ENCODE results near the gene CALML6.
"Not testable (repeated sequence)": the region's sequence is repeated elsewhere in the genome, so short reads cannot be mapped to it uniquely, and the experiment has no call there.

The CALML6 gene

GRCh38 chr1:1881727-1882126, 33.3 kb upstream of the CALML6 start:
- Histone ChIP-seq H3K4me1 (ENCODE audit: control insufficient read depth, insufficient read depth, low read length) (peaks cover 23% of the 10 kb centered on the region), H3K9ac (ENCODE audit: low read depth, low read length) (no peak overlapping the region), H3K9me3 (replicated peaks; ENCODE audit: low read length) (no peaks in the 10 kb centered on the region), H3K36me3 (ENCODE audit: insufficient read depth, low read length) (peaks cover 13% of the 10 kb centered on the region), H3K27me3 (ENCODE audit: control insufficient read depth, insufficient read depth, low read length) (no peaks in the 10 kb centered on the region), H3K4me2 (ENCODE audit: low read length) (no peak overlapping the region), H3K4me3 (ENCODE audit: low read length) (no peak overlapping the region)

- H3K4me1 ChIP-seq (ENCODE audit: control insufficient read depth, insufficient read depth, low read length), result peaks cover 35% of the 10 kb centered on the region
- no peak overlapping the region for H3K9ac ChIP-seq (ENCODE audit: low read depth, low read length)
- peaks cover 9% of the 10 kb centered on the region for H3K36me3 ChIP-seq (ENCODE audit: insufficient read depth, low read length)
- H3K9me3 ChIP-seq (replicated peaks; ENCODE audit: low read length), result no peaks in the 10 kb centered on the region
- no peaks in the 10 kb centered on the region for H3K27me3 ChIP-seq (ENCODE audit: control insufficient read depth, insufficient read depth, low read length)
- H3K4me2 ChIP-seq (ENCODE audit: low read length), result no peak overlapping the region
- no peak overlapping the region for H3K4me3 ChIP-seq (ENCODE audit: low read length)
These were observed 31.8 kb upstream of the CALML6 start for GRCh38 chr1:1883092-1883873.

GRCh38 chr1:1883890-1884289, 31.2 kb upstream of the CALML6 start:
- not testable (repeated sequence) for H3K4me2 ChIP-seq (ENCODE audit: low read length); H3K27me3 ChIP-seq (ENCODE audit: control insufficient read depth, insufficient read depth, low read length); H3K9me3 ChIP-seq (replicated peaks; ENCODE audit: low read length); H3K36me3 ChIP-seq (ENCODE audit: insufficient read depth, low read length); H3K4me3 ChIP-seq (ENCODE audit: low read length); H3K9ac ChIP-seq (ENCODE audit: low read depth, low read length)
- H3K4me1 ChIP-seq (ENCODE audit: control insufficient read depth, insufficient read depth, low read length), result peaks cover 42% of the 10 kb centered on the region

- Histone ChIP-seq H3K36me3 (ENCODE audit: insufficient read depth, low read length) (no peaks in the 10 kb centered on the region), H3K9me3 (replicated peaks; ENCODE audit: low read length) (no peaks in the 10 kb centered on the region), H3K9ac (ENCODE audit: low read depth, low read length) (peak overlapping the region; percentile 97), H3K4me1 (ENCODE audit: control insufficient read depth, insufficient read depth, low read length) (peaks cover 39% of the 10 kb centered on the region), H3K4me3 (ENCODE audit: low read length) (peak overlapping the region; percentile 85), H3K27me3 (ENCODE audit: control insufficient read depth, insufficient read depth, low read length) (no peaks in the 10 kb centered on the region), H3K4me2 (ENCODE audit: low read length) (peak overlapping the region; percentile 80)
These were observed 25.8 kb upstream of the CALML6 start for GRCh38 chr1:1889090-1889750.

GRCh38 chr1:1889847-1890505, 25.1 kb upstream of the CALML6 start:
- no peaks in the 10 kb centered on the region for H3K9me3 ChIP-seq (replicated peaks; ENCODE audit: low read length)
- peak overlapping the region; percentile 85 for H3K4me3 ChIP-seq (ENCODE audit: low read length)
- H3K4me2 ChIP-seq (ENCODE audit: low read length), result peak overlapping the region; percentile 80
- H3K36me3 ChIP-seq (ENCODE audit: insufficient read depth, low read length), result no peaks in the 10 kb centered on the region
- peak overlapping the region; percentile 97 for H3K9ac ChIP-seq (ENCODE audit: low read depth, low read length)
- H3K4me1 ChIP-seq (ENCODE audit: control insufficient read depth, insufficient read depth, low read length), result peaks cover 44% of the 10 kb centered on the region
- H3K27me3 ChIP-seq (ENCODE audit: control insufficient read depth, insufficient read depth, low read length), result no peaks in the 10 kb centered on the region

- H3K36me3 ChIP-seq (ENCODE audit: insufficient read depth, low read length), result no peaks in the 10 kb centered on the region
- peaks cover 44% of the 10 kb centered on the region for H3K4me1 ChIP-seq (ENCODE audit: control insufficient read depth, insufficient read depth, low read length)
- no peaks in the 10 kb centered on the region for H3K9me3 ChIP-seq (replicated peaks; ENCODE audit: low read length)
- no peaks in the 10 kb centered on the region for H3K27me3 ChIP-seq (ENCODE audit: control insufficient read depth, insufficient read depth, low read length)
- H3K4me2 ChIP-seq (ENCODE audit: low read length), result peak within 1 kb of the TSS; percentile 99
- peak within 1 kb of the TSS; percentile 97 for H3K9ac ChIP-seq (ENCODE audit: low read depth, low read length)
- peak within 1 kb of the TSS; percentile 85 for H3K4me3 ChIP-seq (ENCODE audit: low read length)
These were observed 24.3 kb upstream of the CALML6 start, which contains the start of gene GNB1 for GRCh38 chr1:1890506-1891348. Gene GNB1 (minus strand): TSS chr1:1891087. CDS start chr1:1825453, 65,634 bp downstream.

GRCh38 chr1:1891349-1892078, 23.5 kb upstream of the CALML6 start:
- Histone ChIP-seq H3K4me1 (ENCODE audit: control insufficient read depth, insufficient read depth, low read length) (peaks cover 37% of the 10 kb centered on the region), H3K36me3 (ENCODE audit: insufficient read depth, low read length) (no peaks in the 10 kb centered on the region), H3K4me3 (ENCODE audit: low read length) (peak overlapping the region; percentile 85), H3K9ac (ENCODE audit: low read depth, low read length) (peak overlapping the region; percentile 97), H3K9me3 (replicated peaks; ENCODE audit: low read length) (no peaks in the 10 kb centered on the region), H3K27me3 (ENCODE audit: control insufficient read depth, insufficient read depth, low read length) (no peaks in the 10 kb centered on the region), H3K4me2 (ENCODE audit: low read length) (peak overlapping the region; percentile 99)

- no peaks in the 10 kb centered on the region for H3K27me3 ChIP-seq (ENCODE audit: control insufficient read depth, insufficient read depth, low read length)
- peak overlapping the region; percentile 97 for H3K9ac ChIP-seq (ENCODE audit: low read depth, low read length)
- H3K9me3 ChIP-seq (replicated peaks; ENCODE audit: low read length), result no peaks in the 10 kb centered on the region
- H3K4me2 ChIP-seq (ENCODE audit: low read length), result peak overlapping the region; percentile 99
- no peaks in the 10 kb centered on the region for H3K36me3 ChIP-seq (ENCODE audit: insufficient read depth, low read length)
- peaks cover 32% of the 10 kb centered on the region for H3K4me1 ChIP-seq (ENCODE audit: control insufficient read depth, insufficient read depth, low read length)
- peak overlapping the region; percentile 84 for H3K4me3 ChIP-seq (ENCODE audit: low read length)
These were observed 22.8 kb upstream of the CALML6 start for GRCh38 chr1:1892079-1892762.

GRCh38 chr1:1892763-1893120, 22.3 kb upstream of the CALML6 start:
- peaks cover 27% of the 10 kb centered on the region for H3K4me1 ChIP-seq (ENCODE audit: control insufficient read depth, insufficient read depth, low read length)
- no peak overlapping the region for H3K9ac ChIP-seq (ENCODE audit: low read depth, low read length)
- H3K4me3 ChIP-seq (ENCODE audit: low read length), result peak overlapping the region; percentile 84

GRCh38 chr1:1893291-1893985, 21.6 kb upstream of the CALML6 start:
- Histone ChIP-seq H3K4me2 (ENCODE audit: low read length) (no peak overlapping the region), H3K27me3 (ENCODE audit: control insufficient read depth, insufficient read depth, low read length) (no peaks in the 10 kb centered on the region), H3K9ac (ENCODE audit: low read depth, low read length) (no peak overlapping the region), H3K36me3 (ENCODE audit: insufficient read depth, low read length) (no peaks in the 10 kb centered on the region), H3K4me3 (ENCODE audit: low read length) (no peak overlapping the region), H3K4me1 (ENCODE audit: control insufficient read depth, insufficient read depth, low read length) (peaks cover 21% of the 10 kb centered on the region), H3K9me3 (replicated peaks; ENCODE audit: low read length) (no peaks in the 10 kb centered on the region)

More at GRCh38 chr1:1892763-1893120, 22.3 kb upstream of the CALML6 start:
- H3K9me3 ChIP-seq (replicated peaks; ENCODE audit: low read length), result no peaks in the 10 kb centered on the region
- H3K36me3 ChIP-seq (ENCODE audit: insufficient read depth, low read length), result no peaks in the 10 kb centered on the region
- H3K27me3 ChIP-seq (ENCODE audit: control insufficient read depth, insufficient read depth, low read length), result no peaks in the 10 kb centered on the region
- peak overlapping the region; percentile 99 for H3K4me2 ChIP-seq (ENCODE audit: low read length)
